Measurements from ENCODE around the gene TRAK2.
"Not testable (repeated sequence)": the region's sequence is repeated elsewhere in the genome, so short reads cannot be mapped to it uniquely, and the experiment has no call there.

TRAK2 gene

GRCh38 chr2:201433394-201433995 is 17.8 kb downstream of the TRAK2 start:
- H3K4me1 Mint-ChIP-seq, result peaks cover 47% of the 10 kb centered on the region
- peaks cover 7% of the 10 kb centered on the region for H3K36me3 Mint-ChIP-seq (ENCODE audit: low read depth)
- no peak for DNase-seq
- peak overlapping the region; percentile 82 for H3K27ac Mint-ChIP-seq
- no peak overlapping the region for H3K4me3 Mint-ChIP-seq
- ATAC-seq, result no peak
- peaks cover 4% of the 10 kb centered on the region for H3K9me3 Mint-ChIP-seq
- no peaks in the 10 kb centered on the region for H3K27me3 Mint-ChIP-seq

DNA sequence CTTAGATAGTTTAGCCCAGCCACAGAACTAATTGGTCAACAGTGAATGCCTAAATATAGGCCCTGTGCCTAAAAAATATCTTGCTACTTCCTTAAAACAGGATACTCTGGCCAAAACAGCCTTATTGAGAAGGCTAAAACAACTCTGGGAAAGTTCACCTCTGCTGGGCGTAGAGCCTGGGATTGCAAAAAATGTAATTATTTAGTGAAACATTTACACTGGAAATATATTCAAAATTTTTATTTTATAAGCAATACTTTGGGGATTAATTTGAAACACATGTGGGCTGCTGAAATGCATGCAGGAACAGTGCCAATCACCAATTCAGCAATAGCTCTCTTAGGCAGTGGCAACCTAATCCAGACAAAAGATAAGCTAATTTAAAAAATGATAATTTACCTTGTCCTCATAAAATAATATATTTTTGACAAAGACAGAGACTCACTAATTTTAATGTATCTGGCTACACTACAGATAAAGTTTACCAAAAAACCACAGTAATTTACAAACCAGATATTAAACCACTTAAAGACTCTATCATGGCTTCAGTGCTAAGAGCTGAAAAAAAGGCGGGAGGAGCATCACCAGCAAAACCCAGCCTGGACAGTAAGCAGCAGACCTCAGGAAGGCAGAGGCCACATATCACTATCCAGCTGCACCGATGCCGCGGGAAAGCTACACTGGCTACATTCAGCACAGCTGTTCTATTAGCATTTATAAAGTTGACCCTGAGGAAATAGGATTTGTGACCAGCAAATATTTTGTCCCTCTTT is 18.5 kb downstream of the TRAK2 start:
- DNase-seq (no peak), ATAC-seq (no peak)
- Mint-ChIP-seq H3K27me3 (no peaks in the 10 kb centered on the region), H3K4me1 (peaks cover 47% of the 10 kb centered on the region), H3K9me3 (peaks cover 4% of the 10 kb centered on the region), H3K4me3 (no peak overlapping the region), H3K27ac (peak overlapping the region; percentile 82), H3K36me3 (ENCODE audit: low read depth) (peaks cover 7% of the 10 kb centered on the region)

DNA sequence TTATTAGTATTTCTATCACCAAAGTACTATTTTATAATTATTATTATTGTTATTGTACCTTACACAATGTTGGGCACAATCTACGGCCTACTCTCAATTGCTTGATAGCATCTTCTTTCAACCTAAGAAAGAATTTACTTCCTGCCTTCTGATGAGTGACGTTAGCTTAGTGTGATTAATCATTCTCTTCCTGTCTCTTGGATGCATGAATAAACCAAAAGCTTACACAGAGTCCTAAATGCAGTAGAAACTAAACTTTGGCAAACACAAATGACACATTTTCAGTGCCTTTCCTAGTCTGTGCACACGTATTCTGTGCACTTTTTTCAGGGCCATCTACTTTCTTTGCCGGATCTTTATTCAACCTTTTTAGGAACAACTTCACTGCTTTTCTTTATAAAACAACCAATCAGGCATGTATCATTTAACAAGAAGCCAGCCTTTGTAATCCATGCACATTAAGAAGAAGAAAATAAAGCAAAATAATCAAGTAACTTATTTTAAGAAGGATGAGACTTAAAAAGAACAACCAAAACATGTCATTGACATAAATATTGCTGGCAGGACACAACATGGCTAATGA is 19.1 kb downstream of the TRAK2 start:
- ATAC-seq (peak; percentile 98), DNase-seq (no peak)
- Mint-ChIP-seq H3K27ac (peak overlapping the region; percentile 82), H3K9me3 (peaks cover 4% of the 10 kb centered on the region), H3K4me3 (peak overlapping the region; percentile 25), H3K27me3 (no peaks in the 10 kb centered on the region), H3K4me1 (peaks cover 47% of the 10 kb centered on the region), H3K36me3 (ENCODE audit: low read depth) (peaks cover 7% of the 10 kb centered on the region)

DNA sequence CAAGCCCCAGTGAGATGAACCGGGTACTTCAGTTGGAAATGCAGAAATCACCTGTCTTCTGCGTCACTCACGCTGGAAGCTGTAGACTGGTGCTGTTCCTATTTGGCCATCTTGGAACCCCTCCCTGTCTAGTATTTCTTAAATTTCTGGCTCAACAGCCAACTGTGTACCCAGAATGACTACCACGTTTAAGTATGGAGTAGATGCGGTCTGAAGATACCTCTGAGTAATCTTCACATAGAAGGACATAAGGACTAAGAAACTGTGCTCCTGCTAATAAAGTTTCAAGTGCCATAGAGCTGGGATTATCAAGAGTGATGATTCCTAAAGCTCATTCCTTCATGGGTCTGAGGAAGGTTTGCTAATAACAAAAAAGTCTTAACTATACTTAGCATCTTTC is 20.4 kb downstream of the TRAK2 start:
- ATAC-seq (no peak), DNase-seq (no peak)
- Mint-ChIP-seq H3K9me3 (peaks cover 4% of the 10 kb centered on the region), H3K4me3 (no peak overlapping the region), H3K27ac (no peak overlapping the region), H3K4me1 (peaks cover 47% of the 10 kb centered on the region), H3K36me3 (ENCODE audit: low read depth) (peaks cover 7% of the 10 kb centered on the region), H3K27me3 (no peaks in the 10 kb centered on the region)

GRCh38 chr2:201430322-201430721 is 20.9 kb downstream of the TRAK2 start:
- not testable (repeated sequence) for H3K27ac Mint-ChIP-seq; H3K27me3 Mint-ChIP-seq; DNase-seq; H3K36me3 Mint-ChIP-seq (ENCODE audit: low read depth); H3K9me3 Mint-ChIP-seq; ATAC-seq; H3K4me3 Mint-ChIP-seq
- H3K4me1 Mint-ChIP-seq, result peaks cover 44% of the 10 kb centered on the region

- H3K4me1 Mint-ChIP-seq, result peaks cover 40% of the 10 kb centered on the region
- not testable (repeated sequence) for DNase-seq; H3K27ac Mint-ChIP-seq; H3K36me3 Mint-ChIP-seq (ENCODE audit: low read depth); H3K9me3 Mint-ChIP-seq; ATAC-seq; H3K27me3 Mint-ChIP-seq; H3K4me3 Mint-ChIP-seq
Measured at GRCh38 chr2:201429835-201430234, 21.4 kb downstream of the TRAK2 start.

- not testable (repeated sequence) for H3K9me3 Mint-ChIP-seq; H3K27me3 Mint-ChIP-seq; ATAC-seq; H3K4me3 Mint-ChIP-seq; H3K27ac Mint-ChIP-seq; H3K36me3 Mint-ChIP-seq (ENCODE audit: low read depth); DNase-seq
- peaks cover 32% of the 10 kb centered on the region for H3K4me1 Mint-ChIP-seq
Measured at GRCh38 chr2:201428366-201428765, 22.9 kb downstream of the TRAK2 start.

DNA sequence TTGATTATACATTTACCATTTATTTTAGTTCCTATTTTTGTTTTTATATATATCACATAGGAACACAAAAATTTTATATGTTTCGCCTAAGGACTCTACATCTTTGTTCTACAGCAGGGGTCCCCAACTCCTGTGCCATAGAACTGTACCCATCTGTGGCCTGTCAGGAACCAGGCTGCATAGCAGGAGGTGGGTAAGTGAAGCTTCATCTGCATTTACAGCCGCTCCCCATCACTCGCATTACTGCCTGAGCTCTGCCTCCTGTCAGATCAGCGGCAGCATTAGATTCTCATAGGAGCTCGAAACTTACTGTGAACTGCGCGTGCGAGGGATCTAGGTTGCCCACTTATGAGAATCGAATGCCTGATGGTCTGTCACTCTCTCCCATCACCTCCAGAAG is 25.3 kb downstream of the TRAK2 start:
- Mint-ChIP-seq H3K9me3 (no peaks in the 10 kb centered on the region), H3K27me3 (no peaks in the 10 kb centered on the region), H3K36me3 (ENCODE audit: low read depth) (peaks cover 1% of the 10 kb centered on the region), H3K4me3 (no peak overlapping the region), H3K4me1 (peaks cover 29% of the 10 kb centered on the region), H3K27ac (no peak overlapping the region)
- DNase-seq, result no peak
- ATAC-seq, result no peak

GRCh38 chr2:201420442-201421113 is 30.7 kb downstream of the TRAK2 start:
- H3K9me3 Mint-ChIP-seq, result no peaks in the 10 kb centered on the region
- ATAC-seq, result peak; percentile 42
- H3K4me3 Mint-ChIP-seq, result no peak overlapping the region
- DNase-seq, result no peak
- peaks cover 52% of the 10 kb centered on the region for H3K4me1 Mint-ChIP-seq
- H3K36me3 Mint-ChIP-seq (ENCODE audit: low read depth), result peaks cover 6% of the 10 kb centered on the region
- no peaks in the 10 kb centered on the region for H3K27me3 Mint-ChIP-seq
- peak overlapping the region; percentile 40 for H3K27ac Mint-ChIP-seq

GRCh38 chr2:201419986-201420385 is 31.3 kb downstream of the TRAK2 start:
- DNase-seq (no peak), ATAC-seq (peak; percentile 53)
- H3K36me3 Mint-ChIP-seq (ENCODE audit: low read depth), result peaks cover 6% of the 10 kb centered on the region
- H3K9me3 Mint-ChIP-seq, result no peaks in the 10 kb centered on the region
- no peak overlapping the region for H3K4me3 Mint-ChIP-seq
- peaks cover 52% of the 10 kb centered on the region for H3K4me1 Mint-ChIP-seq
- no peak overlapping the region for H3K27ac Mint-ChIP-seq
- no peaks in the 10 kb centered on the region for H3K27me3 Mint-ChIP-seq

GRCh38 chr2:201419057-201419635 is 32.1 kb downstream of the TRAK2 start:
- Mint-ChIP-seq H3K36me3 (ENCODE audit: low read depth) (peaks cover 6% of the 10 kb centered on the region), H3K9me3 (no peaks in the 10 kb centered on the region), H3K4me1 (peaks cover 52% of the 10 kb centered on the region), H3K27me3 (no peaks in the 10 kb centered on the region), H3K27ac (no peak overlapping the region), H3K4me3 (no peak overlapping the region)
- DNase-seq, result no peak
- no peak for ATAC-seq

DNA sequence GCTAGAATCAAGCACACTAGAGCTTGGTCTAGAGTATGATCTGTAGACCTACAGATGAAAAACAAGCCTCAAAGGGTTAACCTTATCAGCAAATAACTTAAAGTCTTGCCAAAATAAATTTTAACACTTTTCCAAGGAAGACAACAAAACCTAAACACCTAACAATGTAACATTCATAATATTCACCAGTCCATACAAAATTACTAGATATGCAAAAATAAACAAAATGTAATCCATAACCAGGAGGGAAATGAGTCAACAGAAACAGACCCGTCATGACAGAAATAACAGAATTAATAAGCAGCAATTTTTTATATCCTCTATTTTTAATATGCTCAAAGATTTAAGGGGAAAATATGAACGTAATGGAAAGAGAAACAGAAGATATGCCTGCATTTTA is 36.1 kb downstream of the TRAK2 start:
- Mint-ChIP-seq H3K27me3 (no peaks in the 10 kb centered on the region), H3K36me3 (ENCODE audit: low read depth) (peaks cover 15% of the 10 kb centered on the region), H3K4me1 (peaks cover 33% of the 10 kb centered on the region), H3K9me3 (no peaks in the 10 kb centered on the region), H3K4me3 (no peak overlapping the region), H3K27ac (no peak overlapping the region)
- ATAC-seq, result no peak
- no peak for DNase-seq

DNA sequence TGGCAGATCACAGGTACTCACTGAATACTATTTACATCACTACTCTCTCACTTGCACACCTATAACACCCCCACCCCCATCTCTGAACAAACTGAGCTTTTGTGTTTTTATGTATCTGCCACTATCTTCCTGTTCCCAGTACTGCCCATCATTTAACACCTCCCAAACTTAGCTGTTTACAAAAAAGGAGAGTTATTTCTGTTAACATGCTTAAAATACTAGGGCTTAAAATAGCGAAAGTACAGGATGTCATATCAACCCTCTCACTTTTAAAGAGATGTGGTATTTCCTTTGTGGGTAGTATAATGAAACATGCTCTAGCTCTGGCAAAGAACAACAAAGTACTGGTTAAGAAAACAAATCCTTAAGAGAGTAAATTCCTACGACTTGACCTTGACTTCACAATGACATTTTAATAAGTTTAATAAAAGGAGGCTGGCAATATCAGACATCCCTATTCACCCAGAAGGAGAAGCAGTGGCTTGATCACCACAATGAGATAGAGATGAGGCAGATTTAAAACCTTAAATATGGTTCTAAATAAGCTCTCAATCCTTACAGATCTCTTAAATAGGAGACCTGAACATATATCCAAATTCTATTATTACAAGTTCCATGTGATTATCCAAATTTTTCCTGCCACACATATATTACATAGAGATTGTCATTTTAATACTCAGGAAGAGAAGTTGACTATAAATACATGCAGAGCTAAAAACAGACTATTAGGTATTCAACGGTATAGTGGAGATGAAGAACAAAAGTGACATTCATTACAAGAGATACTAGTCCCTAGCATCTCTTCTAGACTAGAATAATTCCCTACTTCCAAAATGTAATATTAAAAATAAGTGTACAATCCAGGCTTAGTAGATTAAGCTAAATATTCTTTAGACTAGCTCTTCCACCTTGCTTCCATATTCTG is 36.9 kb downstream of the TRAK2 start:
- Mint-ChIP-seq H3K4me1 (peaks cover 28% of the 10 kb centered on the region), H3K4me3 (no peak overlapping the region), H3K9me3 (no peaks in the 10 kb centered on the region), H3K27ac (no peak overlapping the region), H3K36me3 (ENCODE audit: low read depth) (peaks cover 18% of the 10 kb centered on the region), H3K27me3 (no peaks in the 10 kb centered on the region)
- DNase-seq (no peak), ATAC-seq (peak; percentile 74)

DNA sequence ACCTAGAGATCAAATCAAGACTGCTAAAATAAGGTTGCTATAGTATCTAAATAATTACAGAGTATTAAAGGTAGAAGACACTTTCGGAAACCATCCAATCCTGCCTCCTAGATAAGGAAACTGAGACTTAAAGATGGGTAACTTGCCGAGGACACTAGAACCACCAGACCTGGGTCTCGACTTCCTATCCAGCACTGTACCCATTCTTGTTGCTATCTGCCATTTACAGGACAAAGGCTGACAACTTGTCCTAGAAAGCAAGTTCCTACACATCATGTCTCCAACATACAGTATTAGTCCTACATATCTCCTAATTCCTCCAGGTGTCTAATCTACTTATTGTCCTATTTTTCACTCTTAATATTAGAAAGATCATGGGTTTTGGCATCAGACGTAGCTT is 37.7 kb downstream of the TRAK2 start:
- Mint-ChIP-seq H3K27ac (no peak overlapping the region), H3K9me3 (no peaks in the 10 kb centered on the region), H3K4me1 (peaks cover 20% of the 10 kb centered on the region), H3K4me3 (no peak overlapping the region), H3K27me3 (no peaks in the 10 kb centered on the region), H3K36me3 (ENCODE audit: low read depth) (peaks cover 18% of the 10 kb centered on the region)
- DNase-seq, result no peak
- ATAC-seq, result no peak

Measured in activated naive CD8-positive, alpha-beta T cell treated with anti-CD3 and anti-CD28 coated beads, Interleukin-2, amount 50 U/mL, for 24 hours (primary cell).